Endothelial cell of umbilical vein (primary cell): Measurements from ENCODE around the gene ADA.

Experiments used
- EZH2 ChIP-seq: IDR thresholded peaks from 2 replicates; pipeline ENCODE4 v1.6.1; 2012; ENCODE audit warnings: borderline replicate concordance, low read depth, mild to moderate bottlenecking, moderate library complexity, low read length, inconsistent platforms; ENCODE audit not compliant: severe bottlenecking
- FOS ChIP-seq: IDR thresholded peaks from 2 replicates; pipeline ENCODE4 v1.6.1; 2011; ENCODE audit warnings: mild to moderate bottlenecking, low read length, moderate library complexity, borderline replicate concordance; ENCODE audit not compliant: insufficient read depth
- GATA2 ChIP-seq: IDR thresholded peaks from 2 replicates; pipeline ENCODE4 v1.7.0; 2011; ENCODE audit warnings: low read depth, mild to moderate bottlenecking, moderate library complexity, mixed read lengths, low read length; ENCODE audit not compliant: insufficient read length, insufficient read depth
- JUN ChIP-seq: IDR thresholded peaks from 2 replicates; pipeline ENCODE4 v1.6.1; 2011; ENCODE audit warnings: borderline replicate concordance, low read depth; ENCODE audit not compliant: insufficient read length, insufficient read depth
- MYC ChIP-seq: IDR thresholded peaks from one replicate; pipeline ENCODE4 v1.6.1; 2011; ENCODE audit warnings: mild to moderate bottlenecking, low read depth, low read length
- POLR2A ChIP-seq: IDR thresholded peaks from 2 replicates; pipeline ENCODE4 v1.6.1; 2012; ENCODE audit warnings: low read depth, mild to moderate bottlenecking, control low read depth, low read length
- POLR2AphosphoS5 ChIP-seq: IDR thresholded peaks from 2 replicates; pipeline ENCODE4 v1.6.1; 2012; ENCODE audit warnings: low read depth, mild to moderate bottlenecking, control low read depth, low read length, moderate library complexity; ENCODE audit not compliant: insufficient read depth
- TF ChIP-seq, protein P1 (sequence below), 2 donors: IDR thresholded peaks; 1 replicate in 1 of 2; 2 replicates in 1 of 2; pipeline ENCODE4 v1.5.1; 2011; ENCODE audit warnings: low read length in 2 of 2, mild to moderate bottlenecking in 2 of 2, moderate library complexity in 2 of 2, control low read depth in 1 of 2, inconsistent platforms in 1 of 2, low read depth in 1 of 2; ENCODE audit not compliant: insufficient read depth in 1 of 2; ENCODE audit errors: extremely low read depth in 1 of 2
- TF ChIP-seq, protein P2 (sequence below): IDR thresholded peaks from 2 replicates; pipeline ENCODE4 v1.6.1; 2011; ENCODE audit not compliant: insufficient read depth, insufficient read length

DNA sequence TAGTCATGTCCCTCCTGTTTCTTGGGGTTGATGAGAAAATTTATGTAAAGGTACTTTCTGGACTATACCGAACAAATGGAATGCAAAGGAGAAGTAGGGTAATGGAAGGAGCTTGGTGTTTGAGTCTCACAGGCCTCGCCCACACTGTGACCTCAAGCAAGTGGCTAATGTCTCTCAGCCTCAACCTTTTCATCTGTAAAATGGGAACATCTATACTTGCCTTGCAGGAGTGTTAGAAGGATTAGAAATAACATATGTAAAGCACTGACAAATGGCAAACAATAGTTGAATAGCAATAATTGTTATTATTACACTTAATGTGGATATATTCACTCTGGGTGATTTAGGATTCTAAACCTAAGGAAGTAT, 78.0 kb downstream of the ADA start:
- TF ChIP-seq, protein P1, sequence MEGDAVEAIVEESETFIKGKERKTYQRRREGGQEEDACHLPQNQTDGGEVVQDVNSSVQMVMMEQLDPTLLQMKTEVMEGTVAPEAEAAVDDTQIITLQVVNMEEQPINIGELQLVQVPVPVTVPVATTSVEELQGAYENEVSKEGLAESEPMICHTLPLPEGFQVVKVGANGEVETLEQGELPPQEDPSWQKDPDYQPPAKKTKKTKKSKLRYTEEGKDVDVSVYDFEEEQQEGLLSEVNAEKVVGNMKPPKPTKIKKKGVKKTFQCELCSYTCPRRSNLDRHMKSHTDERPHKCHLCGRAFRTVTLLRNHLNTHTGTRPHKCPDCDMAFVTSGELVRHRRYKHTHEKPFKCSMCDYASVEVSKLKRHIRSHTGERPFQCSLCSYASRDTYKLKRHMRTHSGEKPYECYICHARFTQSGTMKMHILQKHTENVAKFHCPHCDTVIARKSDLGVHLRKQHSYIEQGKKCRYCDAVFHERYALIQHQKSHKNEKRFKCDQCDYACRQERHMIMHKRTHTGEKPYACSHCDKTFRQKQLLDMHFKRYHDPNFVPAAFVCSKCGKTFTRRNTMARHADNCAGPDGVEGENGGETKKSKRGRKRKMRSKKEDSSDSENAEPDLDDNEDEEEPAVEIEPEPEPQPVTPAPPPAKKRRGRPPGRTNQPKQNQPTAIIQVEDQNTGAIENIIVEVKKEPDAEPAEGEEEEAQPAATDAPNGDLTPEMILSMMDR (IDR thresholded peaks at IDR 0.05; ENCODE audit: extremely low read depth in 1 of 2, insufficient read depth in 1 of 2, low read depth in 1 of 2, low read length in 2 of 2): no peak
- TF ChIP-seq POLR2A (no peak), POLR2AphosphoS5 (no peak), EZH2 (no peak), MYC (no peak), FOS (no peak), JUN (no peak), GATA2 (no peak)
- TF ChIP-seq, protein P2, sequence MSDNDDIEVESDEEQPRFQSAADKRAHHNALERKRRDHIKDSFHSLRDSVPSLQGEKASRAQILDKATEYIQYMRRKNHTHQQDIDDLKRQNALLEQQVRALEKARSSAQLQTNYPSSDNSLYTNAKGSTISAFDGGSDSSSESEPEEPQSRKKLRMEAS: no peak
